ENCODE data around the gene TMEM144.

- TF ChIP-seq CTCF (conservative IDR thresholded peaks at IDR 0.05; ENCODE audit: low read depth, low read length): no peak
- TF ChIP-seq EZH2phosphoT487 (IDR thresholded peaks at IDR 0.05; ENCODE audit: borderline replicate concordance, low read length): no peak
Measured at GRCh38 chr4:158292156-158292555, 81.9 kb downstream of the TMEM144 start.

Data from PC-3 (cell line).